ENCODE results near the gene PFKFB4.

PFKFB4 gene

DNA sequence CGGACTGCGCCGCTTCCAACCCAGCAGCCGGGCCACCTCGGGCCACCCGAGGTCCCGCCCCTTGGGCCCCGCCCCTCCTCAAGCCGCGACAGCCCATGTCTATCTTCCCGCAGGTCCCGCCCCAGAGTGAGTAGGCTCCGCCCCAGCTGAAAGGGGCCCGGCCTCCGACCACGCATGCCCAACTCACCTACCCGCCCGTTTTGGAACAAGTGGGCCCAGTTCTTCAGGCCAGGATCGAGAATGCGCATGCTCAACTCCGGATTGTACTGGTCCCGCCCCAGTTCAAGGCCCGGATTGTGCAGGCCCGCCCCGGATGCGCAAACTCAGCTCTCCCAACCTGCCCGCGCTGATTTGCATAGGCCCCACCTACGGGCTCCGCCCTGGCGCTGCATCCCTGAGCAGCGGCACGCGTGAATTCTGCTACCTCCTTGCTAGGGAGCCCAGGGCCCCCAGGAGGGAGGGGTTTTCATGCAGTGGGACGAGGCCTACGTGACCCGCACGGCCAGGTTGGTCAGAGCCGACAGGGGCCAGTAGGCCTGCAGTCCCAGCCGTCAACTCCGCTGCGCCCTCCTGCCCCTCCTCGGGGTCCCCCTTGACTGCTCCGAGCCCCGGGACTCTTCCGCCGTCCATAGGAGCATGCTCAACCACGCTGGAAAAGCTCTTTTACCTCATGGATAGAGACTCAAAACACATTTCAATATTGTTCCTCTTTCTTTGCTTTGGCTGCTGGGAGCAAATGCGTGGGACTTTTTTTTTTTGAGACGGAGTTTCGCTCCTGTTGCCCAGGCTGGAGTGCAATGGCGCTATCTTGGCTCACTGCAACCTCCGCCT lies at the start of gene PFKFB4:
TSS of gene PFKFB4 (minus strand) at position 8 of the 831 bp plus-strand sequence. CDS start 26 bp downstream, outside the sequence.
- peak; percentile 99 for DNase-seq (ENCODE audit: low read depth in 2 of 2)

DNA sequence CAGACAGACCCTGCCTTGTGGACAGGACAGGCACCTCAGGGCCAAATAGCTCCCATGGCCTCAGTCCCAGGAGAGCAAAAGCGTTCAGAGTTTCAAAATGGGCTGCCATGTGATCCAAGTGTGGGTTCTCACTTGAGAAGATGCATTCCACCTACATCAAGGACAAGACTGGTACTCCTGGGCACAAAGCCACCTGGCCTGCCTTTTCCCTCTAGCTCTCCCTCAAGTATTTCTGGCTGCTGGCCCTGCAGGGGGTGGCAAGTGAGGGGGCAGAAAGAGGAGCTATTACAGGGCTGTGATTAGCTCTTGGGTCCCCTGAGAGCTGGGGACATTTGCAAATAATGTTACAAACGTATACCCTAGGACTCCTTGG lies 45.0 kb upstream of the PFKFB4 start:
- no peak for DNase-seq (ENCODE audit: low read depth in 2 of 2)

DNA sequence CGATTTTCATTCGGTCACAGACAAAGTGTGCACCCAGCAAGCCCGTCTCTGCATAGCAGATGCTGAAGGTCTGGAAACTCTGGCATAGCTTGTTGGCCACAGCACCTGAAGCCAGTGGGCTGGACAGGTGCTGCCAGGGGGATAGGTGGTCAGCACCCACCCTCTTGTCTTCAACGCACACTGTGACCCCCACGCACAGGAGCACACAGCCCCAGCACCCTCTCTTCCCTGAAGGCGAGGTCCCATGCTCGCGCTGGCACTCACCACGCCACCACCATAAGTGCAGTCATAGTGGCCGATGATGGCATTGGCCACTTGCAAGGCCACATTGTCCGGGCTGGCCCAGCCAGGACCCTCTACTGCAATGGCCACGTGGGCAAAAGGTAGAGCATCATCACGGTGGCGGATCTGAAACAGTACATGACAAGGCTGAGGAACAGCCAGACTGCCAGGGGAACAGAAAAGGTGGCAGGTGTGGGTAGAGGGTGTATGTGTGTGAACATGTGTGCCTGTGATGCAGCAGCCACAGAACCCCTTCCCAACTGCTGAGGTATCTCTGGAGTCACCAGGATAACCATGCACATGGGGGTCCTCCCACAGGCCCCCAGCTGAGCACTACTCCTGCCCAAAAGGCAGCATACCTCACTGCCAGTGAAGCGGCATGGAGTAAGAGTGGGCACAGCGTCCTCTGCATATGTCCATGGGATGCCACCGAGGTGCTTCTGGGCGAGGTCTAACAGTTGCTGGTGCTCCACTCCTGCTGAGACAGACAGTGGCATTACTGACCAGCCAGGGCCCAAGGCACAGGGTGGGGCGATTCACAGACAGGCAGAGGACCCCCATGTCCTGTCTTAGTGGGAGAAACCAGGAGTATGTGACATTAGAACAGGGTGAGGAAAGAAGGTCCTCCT lies 44.4 kb upstream of the PFKFB4 start:
- DNase-seq (ENCODE audit: low read depth in 2 of 2) = no peak

- DNase-seq (ENCODE audit: low read depth in 2 of 2) = no peak
Measured at GRCh38 chr3:48599509-48600285, 43.1 kb upstream of the PFKFB4 start.

DNA sequence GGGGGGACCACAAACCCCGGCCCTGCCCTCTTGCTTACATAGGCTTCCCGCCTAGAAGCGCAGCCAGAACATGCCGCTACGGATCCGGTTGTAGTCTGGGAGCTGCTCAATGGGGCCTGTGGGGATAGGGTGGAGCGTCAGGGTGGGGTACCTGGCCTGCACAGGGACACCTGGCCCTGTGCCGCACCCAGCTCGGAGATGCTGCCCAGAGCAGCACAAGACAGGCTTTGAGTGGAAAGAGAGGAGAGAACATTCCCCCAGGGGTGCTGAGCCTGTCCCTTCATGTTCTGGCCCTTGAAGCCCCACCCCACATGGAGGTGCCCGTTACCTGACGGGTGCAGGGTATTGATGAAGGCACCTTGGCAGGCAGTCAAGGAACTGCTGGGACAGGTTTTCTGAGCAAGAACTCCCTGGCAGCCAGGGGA lies 42.5 kb upstream of the PFKFB4 start:
- no peak for DNase-seq (ENCODE audit: low read depth in 2 of 2)

GRCh38 chr3:48598323-48599076 lies 41.9 kb upstream of the PFKFB4 start:
- DNase-seq (ENCODE audit: low read depth in 2 of 2) = no peak

- no peak for DNase-seq (ENCODE audit: low read depth in 2 of 2)
Measured at GRCh38 chr3:48597408-48597800, 40.8 kb upstream of the PFKFB4 start.

DNA sequence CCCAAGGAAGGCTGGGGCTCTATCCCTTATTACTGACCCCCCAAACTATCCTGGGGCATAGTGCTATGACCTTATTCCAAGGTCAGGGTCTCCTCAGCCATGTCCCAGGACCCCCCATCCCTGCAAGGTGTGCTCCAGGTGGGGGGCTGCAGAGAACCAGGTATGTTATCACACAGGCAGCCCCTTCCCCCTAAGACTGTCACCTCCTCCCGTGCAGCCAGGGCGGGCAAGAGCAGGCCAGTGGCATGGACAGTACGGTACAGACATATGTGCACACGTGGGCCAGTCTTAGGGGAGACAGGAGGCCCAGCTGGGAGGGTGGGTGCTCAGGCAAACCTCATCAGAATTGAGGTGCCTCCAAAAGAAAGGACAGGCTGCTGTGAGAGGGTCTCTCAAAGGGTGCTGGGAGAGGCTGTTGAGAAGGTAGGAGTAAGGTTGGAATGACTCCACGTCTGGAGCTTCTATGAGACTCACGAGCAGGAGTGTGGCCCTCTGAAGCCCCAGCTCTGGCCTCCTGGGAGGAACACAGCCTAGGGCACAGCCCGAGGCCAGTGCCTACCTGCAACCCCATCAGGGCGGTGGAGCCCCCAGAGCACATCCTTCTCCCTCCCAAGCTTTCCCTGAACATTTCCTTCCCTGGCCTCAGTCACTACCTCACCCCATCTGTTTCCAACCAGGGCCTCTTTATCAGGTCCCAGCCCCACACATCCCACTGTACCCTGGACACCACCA lies 40.2 kb upstream of the PFKFB4 start:
- DNase-seq (ENCODE audit: low read depth in 2 of 2) = no peak

GRCh38 chr3:48596157-48596556 lies 39.6 kb upstream of the PFKFB4 start:
- no peak for DNase-seq (ENCODE audit: low read depth in 2 of 2)

DNA sequence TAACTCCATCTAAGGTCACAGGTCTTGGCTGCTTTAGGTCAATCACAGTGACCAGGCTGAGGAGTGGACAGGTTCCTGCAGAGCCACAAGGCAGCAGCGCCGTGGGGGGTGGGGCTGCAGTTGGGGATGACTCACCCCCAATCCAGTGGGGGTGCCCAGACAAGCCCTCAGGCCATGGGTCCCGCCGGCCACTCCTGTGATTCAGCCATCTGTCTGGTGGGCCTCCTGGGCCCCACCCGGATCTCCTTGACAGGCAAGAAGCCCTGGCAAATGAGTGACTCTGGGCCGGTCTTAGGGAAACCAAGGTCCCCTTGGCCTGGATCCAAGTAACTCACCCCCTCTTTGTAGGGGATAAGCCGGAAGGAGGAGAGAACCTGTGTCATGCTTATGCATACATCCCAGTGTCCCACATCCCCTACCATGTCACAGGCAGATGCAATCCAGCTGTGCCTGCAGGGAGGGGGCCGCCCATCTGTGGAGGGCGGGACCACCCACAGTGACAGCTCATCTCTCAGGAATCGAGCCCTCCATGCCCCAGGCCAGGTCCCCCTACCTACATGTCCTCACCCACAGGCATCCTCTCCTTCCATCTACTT lies 39.0 kb upstream of the PFKFB4 start:
- DNase-seq (ENCODE audit: low read depth in 2 of 2) = peak in 1 of 2 donors; percentile 9

DNA sequence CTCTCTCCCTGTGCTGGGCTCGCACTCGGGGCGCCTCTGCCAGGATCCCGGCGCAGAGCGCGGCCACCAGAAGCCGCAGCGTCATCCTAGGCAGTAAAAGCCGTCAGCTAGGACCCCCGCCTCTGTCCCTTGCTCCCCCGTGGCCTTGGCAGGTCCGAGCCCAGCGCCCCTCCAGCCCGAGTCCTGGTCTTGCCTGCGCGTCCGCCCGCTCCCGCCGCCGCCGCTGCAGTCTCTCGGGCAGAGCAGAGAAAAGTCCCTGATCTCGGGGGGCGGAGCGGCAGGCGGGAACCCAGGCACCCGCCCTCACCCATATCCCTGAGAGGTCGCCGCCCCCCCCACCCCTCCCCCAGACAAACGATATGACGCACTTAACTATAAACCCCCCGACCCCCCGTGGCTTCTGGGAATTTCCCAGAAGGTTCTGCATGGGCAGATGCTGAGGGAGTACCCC lies 38.5 kb upstream of the PFKFB4 start, which contains the start of gene COL7A1:
TSS of gene COL7A1 (minus strand) at position 255 of the 451 bp plus-strand sequence. CDS start at position 85, 170 bp downstream.
- no peak for DNase-seq (ENCODE audit: low read depth in 2 of 2)

GRCh38 chr3:48594417-48595049 lies 37.9 kb upstream of the PFKFB4 start:
- DNase-seq (ENCODE audit: low read depth in 2 of 2) = no peak

GRCh38 chr3:48593337-48593736 lies 36.7 kb upstream of the PFKFB4 start:
- DNase-seq (ENCODE audit: low read depth in 2 of 2) = no peak

GRCh38 chr3:48592519-48593087 lies 36.0 kb upstream of the PFKFB4 start:
- no peak for DNase-seq (ENCODE audit: low read depth in 2 of 2)

- DNase-seq (ENCODE audit: low read depth in 2 of 2) = no peak
Measured at GRCh38 chr3:48591886-48592518, 35.4 kb upstream of the PFKFB4 start.

GRCh38 chr3:48591436-48591835 lies 34.8 kb upstream of the PFKFB4 start:
- DNase-seq (ENCODE audit: low read depth in 2 of 2) = no peak

- DNase-seq (ENCODE audit: low read depth in 2 of 2) = no peak
Measured at GRCh38 chr3:48588230-48588629, 31.6 kb upstream of the PFKFB4 start.

DNA sequence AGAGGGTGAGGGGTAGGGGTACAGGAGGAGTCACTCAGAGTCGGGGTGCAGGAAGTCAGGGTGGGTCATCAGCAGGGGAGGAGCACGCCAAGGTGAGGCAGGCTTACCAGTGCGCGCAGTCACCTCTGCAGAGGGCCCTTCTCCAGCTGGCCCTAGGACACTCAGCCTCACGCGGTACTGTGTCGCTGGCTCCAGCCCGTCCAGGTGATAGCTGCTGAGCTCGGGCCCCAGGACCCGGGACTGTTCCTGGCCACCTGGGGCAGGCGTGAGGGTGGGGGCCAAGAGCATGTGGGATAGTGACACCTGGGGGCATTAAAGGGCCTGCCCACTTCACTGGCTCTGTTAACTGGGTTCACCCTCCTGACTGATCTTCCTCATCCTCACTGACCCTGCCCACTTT lies 31.1 kb upstream of the PFKFB4 start:
- DNase-seq (ENCODE audit: low read depth in 2 of 2) = no peak

DNA sequence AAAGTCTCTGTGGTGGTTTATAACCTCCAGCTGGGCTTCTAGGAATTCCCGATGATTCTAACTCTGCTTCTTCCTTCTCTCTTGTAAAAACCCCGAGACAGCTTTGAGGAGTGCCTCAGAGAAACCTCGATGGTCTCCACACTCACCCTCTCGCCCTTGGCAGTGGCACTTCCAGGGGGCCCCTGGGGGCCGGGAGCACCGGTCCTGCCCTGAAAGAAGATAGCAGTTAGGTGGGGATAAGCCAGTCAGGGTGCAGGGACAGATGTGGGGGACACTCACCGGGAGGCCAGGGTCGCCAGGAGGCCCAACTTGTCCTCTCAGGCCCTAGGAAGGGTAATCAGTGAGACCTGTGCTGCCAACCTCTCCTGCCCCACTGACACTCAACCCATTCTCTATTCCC lies 28.8 kb upstream of the PFKFB4 start:
- DNase-seq (ENCODE audit: low read depth in 2 of 2) = no peak
